Measurements from ENCODE around the gene USH2A.

DNA sequence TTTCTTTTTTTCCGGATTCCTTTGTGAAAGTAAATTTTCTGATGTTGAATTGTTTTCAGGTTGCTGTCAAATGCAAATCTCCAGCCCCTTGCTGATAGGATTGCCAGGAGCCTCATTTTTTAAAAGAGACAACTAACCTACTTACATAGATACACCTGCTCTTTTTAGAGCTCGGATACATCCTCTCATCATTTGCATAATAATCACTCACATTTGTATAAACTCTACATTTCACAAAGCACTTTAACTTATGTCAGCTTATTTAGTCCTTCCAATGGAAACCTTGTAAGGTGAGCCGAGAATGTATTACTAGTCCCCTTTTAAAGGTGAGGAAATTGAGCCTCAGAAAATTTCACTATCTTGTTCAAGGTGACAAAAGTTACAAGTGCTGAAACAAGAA is 771.4 kb downstream of the USH2A start:
- TF ChIP-seq, protein P1, sequence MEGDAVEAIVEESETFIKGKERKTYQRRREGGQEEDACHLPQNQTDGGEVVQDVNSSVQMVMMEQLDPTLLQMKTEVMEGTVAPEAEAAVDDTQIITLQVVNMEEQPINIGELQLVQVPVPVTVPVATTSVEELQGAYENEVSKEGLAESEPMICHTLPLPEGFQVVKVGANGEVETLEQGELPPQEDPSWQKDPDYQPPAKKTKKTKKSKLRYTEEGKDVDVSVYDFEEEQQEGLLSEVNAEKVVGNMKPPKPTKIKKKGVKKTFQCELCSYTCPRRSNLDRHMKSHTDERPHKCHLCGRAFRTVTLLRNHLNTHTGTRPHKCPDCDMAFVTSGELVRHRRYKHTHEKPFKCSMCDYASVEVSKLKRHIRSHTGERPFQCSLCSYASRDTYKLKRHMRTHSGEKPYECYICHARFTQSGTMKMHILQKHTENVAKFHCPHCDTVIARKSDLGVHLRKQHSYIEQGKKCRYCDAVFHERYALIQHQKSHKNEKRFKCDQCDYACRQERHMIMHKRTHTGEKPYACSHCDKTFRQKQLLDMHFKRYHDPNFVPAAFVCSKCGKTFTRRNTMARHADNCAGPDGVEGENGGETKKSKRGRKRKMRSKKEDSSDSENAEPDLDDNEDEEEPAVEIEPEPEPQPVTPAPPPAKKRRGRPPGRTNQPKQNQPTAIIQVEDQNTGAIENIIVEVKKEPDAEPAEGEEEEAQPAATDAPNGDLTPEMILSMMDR (IDR thresholded peaks at IDR 0.05) = no peak
- TF ChIP-seq POLR2A (IDR thresholded peaks at IDR 0.05) (no peak), POLR2AphosphoS5 (IDR thresholded peaks at IDR 0.05) (no peak)

All from gastroesophageal sphincter (tissue), 3 donors.